ENCODE measurements around the gene STAM.

- no peak for TF ChIP-seq CTCF (IDR thresholded peaks at IDR 0.05; ENCODE audit: poor library complexity, severe bottlenecking)
- TF ChIP-seq EP300 (conservative IDR thresholded peaks at IDR 0.05; ENCODE audit: poor library complexity, severe bottlenecking) = no peak
- TF ChIP-seq TAF1 (IDR thresholded peaks at IDR 0.05; ENCODE audit: low read depth) = no peak
- TF ChIP-seq, protein P1, sequence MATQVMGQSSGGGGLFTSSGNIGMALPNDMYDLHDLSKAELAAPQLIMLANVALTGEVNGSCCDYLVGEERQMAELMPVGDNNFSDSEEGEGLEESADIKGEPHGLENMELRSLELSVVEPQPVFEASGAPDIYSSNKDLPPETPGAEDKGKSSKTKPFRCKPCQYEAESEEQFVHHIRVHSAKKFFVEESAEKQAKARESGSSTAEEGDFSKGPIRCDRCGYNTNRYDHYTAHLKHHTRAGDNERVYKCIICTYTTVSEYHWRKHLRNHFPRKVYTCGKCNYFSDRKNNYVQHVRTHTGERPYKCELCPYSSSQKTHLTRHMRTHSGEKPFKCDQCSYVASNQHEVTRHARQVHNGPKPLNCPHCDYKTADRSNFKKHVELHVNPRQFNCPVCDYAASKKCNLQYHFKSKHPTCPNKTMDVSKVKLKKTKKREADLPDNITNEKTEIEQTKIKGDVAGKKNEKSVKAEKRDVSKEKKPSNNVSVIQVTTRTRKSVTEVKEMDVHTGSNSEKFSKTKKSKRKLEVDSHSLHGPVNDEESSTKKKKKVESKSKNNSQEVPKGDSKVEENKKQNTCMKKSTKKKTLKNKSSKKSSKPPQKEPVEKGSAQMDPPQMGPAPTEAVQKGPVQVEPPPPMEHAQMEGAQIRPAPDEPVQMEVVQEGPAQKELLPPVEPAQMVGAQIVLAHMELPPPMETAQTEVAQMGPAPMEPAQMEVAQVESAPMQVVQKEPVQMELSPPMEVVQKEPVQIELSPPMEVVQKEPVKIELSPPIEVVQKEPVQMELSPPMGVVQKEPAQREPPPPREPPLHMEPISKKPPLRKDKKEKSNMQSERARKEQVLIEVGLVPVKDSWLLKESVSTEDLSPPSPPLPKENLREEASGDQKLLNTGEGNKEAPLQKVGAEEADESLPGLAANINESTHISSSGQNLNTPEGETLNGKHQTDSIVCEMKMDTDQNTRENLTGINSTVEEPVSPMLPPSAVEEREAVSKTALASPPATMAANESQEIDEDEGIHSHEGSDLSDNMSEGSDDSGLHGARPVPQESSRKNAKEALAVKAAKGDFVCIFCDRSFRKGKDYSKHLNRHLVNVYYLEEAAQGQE (IDR thresholded peaks at IDR 0.05; ENCODE audit: borderline replicate concordance) = peak; percentile 22
- TF ChIP-seq EZH2 (IDR thresholded peaks at IDR 0.05; ENCODE audit: borderline replicate concordance, insufficient read depth, low read length, poor library complexity, severe bottlenecking) = no peak
Measured at GRCh38 chr10:17616403-17617030, 27.4 kb upstream of the STAM start.

Measured in neural cell (in vitro differentiated cells).